ENCODE results near the gene CACNG7.
A peak's percentile ranks its signal among the peaks of the same experiment; 100 is the strongest.
"Not testable (repeated sequence)": the region's sequence is repeated elsewhere in the genome, so short reads cannot be mapped to it uniquely, and the experiment has no call there.

The CACNG7 gene

DNA sequence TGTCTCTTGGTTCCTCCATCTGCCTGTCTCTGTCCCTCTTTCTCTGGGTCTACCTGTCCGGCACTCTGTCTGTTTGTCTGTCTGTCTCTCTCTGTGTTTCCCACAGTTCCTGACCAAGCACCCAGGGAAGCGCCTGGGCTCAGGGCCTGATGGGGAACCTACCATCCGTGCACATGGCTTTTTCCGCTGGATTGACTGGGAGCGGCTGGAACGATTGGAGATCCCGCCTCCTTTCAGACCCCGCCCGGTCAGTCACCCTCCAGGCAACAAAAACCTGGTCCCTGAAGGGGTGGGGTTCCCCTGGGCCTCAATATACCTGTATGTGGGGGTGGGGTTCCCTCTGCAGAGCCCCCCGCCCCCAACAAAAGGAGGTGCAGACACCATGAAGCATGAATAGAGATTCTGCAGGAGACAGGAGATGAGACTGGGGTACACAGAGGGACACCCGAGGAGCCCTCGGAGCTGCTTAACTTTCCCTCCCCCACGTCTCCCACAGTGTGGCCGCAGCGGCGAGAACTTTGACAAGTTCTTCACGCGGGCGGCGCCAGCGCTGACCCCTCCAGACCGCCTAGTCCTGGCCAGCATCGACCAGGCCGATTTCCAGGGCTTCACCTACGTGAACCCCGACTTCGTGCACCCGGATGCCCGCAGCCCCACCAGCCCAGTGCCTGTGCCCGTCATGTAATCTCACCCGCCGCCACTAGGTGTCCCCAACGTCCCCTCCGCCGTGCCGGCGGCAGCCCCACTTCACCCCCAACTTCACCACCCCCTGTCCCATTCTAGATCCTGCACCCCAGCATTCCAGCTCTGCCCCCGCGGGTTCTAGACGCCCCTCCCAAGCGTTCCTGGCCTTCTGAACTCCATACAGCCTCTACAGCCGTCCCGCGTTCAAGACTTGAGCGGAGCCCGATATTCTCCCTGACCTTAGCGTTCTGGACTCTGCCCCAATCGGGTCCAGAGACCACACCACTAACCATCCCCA lies 2.6 kb upstream of the CACNG7 start:
- DNase-seq: no peak

DNA sequence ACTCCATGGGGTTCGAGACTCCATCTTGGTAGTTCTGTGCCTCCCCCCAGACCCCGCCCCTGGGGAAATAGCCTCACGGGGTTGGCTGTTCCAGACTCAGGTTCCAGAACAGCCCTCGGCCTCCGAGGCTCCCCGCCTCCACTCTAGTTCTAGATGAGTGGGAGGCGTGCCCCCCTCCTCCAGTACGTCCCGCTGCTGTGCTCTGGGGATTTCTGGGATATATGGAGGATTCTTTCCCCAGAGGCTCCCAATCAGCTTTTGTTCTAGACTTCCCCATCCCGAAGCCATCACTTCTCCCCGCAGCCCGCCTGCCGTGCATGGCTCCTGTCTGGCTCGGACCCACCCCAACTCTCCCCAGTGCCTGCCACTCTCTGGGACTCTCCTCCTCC lies 1.9 kb upstream of the CACNG7 start:
- DNase-seq: no peak

DNA sequence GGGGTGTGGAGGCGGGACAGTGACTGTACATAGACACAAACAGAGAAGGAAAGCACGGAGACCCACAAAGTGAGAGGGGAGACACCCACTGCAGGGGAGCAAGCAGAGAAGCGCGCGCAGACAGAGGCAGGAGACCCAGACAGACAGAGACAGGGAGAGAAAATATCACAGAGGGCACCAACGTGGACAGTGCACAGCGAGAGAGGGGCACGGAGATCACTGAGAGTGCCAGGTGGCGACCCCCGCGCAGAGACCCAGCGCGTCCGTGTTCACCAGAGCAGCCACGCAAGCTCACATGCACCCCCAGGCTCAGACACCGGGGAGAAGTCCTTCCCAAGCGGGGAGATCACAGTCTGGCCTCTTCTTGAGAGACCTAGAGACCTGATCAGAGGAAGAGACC lies 1.4 kb upstream of the CACNG7 start:
- no peak for DNase-seq

DNA sequence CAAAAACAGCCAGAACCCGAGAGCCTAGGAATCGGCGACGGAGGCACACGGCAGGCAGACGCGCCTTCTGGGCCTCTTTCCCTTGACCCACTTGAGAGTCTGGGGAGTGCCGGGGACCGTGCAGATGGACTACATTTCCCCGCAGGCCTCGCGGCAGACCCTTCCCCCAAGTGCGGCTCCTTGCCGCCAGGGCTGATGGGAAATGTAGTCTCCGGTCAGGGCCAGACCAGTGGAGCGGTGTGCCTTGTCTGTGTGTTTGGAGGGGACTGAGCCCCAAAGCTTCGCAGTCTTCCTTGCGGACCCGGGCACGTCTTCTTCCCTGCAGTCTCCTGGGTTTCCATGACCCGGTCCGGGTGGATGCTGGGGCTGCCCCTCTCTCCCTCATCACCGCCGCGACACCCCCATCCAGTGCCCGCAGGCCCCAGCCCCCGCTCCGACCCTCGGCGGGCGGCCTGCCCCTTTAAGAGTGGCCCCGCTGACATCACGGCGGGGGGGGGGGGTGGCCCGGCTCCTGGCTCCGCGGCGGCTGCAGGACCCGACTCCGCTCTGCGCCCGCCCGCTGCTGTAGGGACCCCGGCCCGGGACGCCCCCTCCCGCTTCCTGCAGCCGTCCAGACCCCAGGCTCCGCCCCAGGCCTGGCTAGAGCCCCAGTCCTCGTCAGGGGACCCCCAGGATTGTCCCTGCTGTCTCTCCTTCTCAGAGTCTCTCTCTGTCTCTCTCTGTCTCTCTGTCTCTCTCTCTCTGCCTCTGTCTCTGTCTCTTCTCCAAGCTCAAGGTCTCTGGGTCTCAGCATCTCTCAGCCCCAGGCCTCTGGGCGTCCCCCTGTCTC lies 758 bp upstream of the CACNG7 start:
- peak; percentile 49 for DNase-seq

DNA sequence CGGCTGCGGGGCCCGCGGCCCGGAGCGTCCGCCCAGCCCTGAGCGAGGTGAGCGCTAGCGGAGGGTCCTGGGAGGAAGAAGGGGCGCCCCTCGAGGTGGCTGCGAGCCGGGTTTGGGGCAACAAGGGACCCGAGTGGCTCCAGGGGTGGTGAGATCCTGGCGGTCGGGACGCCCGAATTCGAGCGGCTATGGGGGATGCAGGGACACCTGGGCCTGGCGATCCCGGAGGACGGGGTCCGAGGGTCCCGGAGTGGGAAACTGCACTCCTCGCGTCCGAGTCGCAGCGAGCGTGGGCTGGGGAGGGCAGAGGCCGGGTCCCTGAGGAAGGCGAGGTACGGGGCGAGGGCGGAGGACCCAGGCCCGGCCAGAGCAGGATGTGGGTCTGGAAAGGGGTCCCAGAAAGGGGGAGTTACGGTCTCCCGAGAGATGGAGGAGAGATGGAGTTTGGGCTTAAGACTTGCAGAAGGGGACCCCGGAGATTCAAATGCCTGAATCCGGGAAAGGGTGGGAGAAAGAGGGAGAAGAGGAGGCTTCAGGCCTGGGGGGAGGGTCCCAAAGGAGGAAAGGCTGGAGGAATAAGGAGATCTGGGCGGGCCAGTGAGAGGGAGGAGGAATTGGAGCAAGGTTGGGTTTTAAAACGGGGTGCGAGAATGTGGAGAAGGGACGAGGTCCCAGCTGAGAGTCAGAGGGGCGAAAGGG lies 542 bp downstream of the CACNG7 start:
- no peak for DNase-seq

DNA sequence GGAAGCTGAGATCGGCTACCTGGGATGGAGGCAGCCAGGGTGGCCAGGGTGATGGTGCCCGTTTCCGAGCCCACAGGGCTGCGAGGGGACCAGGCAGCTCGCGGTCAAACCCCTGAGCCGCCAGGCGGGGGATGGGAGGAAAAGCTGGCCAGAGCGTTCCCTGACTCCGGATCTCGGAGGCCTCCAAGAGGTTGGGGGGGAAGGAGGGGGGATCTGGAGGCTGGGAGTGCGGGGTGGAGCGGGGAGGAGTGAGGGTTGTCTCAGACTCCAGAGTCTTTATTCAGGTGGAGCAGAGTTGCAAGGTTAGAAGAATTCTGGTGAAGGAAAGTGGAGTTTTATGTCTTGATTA lies 1.1 kb downstream of the CACNG7 start:
- DNase-seq: no peak

DNA sequence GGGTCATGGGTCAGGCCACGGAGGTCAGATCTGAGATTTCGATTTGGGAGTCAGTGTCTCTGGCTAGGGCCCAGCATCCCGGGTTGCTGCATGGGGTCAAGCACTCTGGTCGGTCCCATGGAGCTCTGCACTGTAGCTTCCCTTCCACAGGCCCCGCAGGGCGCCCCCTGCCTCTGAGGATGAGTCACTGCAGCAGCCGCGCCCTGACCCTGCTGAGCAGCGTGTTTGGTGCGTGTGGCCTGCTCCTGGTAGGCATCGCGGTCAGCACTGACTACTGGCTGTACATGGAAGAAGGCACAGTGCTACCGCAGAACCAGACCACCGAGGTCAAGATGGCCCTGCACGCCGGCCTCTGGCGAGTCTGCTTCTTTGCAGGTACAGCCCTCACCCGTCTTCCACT lies 3.6 kb downstream of the CACNG7 start:
- DNase-seq: no peak

DNA sequence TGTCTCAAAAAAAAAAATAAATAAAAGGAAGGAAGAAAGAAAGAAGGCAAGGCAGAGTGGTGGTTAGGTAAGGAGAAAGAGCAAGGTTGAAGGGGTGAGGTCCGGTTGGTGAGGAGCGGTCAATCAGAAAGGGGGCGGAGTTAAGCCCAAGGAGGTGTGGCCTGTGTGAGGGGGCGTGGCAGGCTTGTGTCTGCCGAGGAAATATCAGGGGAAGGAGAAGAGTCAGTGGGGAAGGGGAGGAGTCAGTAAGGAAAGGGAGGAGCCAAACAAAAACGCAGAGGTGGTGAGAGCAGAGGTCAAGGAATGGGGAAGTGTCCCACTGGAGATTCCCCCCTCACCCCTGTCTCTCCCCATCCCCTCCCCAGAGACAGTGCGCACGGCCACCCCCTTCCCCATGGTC lies 5.9 kb downstream of the CACNG7 start:
- DNase-seq: no peak

DNA sequence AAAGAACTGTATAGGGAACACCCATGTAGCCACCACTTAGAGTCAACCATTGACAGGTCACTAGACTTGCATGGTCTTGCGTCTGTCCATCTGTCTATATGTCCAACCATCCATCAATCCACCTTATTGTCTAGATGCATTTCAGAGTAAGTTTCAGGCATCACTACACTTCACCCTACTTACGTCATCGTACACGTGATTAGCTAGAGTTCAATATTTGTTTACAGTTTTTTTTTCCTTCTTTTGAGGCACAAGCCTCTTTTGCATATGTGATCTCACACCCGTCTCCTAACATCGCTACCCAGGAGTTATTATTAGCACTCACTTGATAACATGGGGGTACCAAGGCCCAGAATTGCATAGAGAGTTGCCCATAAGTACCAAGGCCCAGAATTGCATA lies 6.9 kb downstream of the CACNG7 start:
- DNase-seq: no peak

DNA sequence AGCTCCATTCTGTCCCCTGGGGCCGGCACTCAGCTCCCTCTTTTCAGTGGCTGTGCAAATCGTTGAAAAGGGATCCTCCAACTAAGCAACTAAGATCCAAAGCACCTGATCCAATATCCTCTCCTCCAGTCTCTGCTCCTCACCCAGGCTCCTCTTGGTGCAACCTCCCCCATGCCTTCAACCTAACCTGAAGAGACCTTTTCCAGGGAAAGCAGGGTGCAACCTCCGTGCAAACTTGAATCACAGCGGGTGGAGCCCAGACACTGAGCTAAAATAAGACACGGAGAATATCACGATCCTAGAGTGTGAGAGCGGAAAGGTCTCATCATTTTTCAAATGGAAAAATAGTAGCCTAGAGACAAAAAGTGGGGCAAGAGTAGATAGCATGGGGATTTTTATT lies 8.3 kb downstream of the CACNG7 start:
- no peak for DNase-seq

DNA sequence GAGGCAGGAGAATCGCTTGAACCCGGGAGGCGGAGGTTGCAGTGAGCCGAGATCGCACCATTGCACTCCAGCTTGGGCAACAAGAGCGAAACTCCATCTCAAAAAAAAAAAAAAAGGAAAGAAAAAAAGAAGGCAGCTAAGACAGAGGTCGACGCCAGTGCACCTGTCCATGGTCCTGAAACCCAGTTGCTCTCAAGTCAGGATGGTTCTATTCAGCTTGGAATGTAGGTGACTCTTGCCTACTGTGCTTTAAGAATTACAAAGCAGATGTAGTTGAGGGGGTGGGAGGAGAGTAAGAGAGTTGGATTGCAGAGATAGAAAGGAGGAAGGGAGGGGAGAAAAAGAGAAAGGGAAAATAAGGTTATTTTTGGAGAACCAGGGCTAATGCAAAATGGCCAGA lies 18.7 kb downstream of the CACNG7 start:
- DNase-seq: peak; percentile 44

DNA sequence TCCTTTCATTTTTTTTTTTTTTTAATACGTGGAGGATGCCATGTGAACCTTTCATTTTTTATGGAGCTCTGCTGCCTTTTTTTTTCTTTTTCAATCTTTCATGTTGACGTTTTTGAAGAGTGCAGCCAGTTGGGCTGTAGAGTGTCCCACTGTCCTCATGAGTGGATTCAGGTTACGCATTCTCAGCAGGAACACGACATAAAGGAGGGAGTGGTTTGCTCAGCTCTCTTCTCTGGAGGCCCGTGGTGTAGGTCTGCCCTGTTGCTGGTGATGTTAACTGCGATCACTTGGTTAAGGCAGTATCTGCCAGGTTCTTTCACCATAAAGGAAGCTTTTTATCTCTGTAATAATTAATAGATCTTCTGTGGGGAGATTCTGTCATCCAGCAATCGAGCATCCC lies 27.0 kb downstream of the CACNG7 start:
- DNase-seq: no peak

DNA sequence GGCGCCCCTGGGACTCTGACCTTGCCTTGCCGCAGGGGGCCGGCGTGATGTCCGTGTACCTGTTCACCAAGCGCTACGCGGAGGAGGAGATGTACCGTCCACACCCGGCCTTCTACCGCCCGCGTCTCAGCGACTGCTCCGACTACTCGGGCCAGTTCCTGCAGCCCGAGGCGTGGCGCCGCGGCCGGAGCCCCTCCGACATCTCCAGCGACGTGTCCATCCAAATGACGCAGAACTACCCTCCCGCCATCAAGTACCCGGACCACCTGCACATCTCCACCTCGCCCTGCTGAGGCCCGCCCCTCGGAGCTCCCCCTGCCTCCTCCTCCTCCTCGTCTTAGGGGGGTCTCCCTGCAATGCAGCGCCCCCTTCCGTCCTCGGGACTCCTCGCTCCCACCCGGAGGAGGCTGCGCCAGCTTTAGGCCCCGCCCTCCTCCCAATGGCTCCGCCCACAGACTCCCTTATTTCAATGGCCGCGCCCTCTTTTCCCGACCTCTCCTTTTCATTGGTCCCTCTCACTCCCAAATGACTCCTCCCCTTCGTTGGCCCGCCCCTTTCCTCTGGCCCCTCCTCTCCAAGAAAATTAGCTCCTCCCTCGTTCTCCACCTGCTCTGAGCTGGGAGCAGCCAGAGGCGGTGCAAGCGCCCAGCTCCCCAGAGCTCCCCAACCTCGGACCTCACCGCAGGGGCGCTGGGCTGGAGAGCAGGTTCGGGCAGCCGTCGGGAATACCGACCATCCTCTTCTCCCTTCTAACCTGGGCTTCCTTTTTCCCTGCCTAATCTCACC lies 33.1 kb downstream of the CACNG7 start:
- DNase-seq: no peak

DNA sequence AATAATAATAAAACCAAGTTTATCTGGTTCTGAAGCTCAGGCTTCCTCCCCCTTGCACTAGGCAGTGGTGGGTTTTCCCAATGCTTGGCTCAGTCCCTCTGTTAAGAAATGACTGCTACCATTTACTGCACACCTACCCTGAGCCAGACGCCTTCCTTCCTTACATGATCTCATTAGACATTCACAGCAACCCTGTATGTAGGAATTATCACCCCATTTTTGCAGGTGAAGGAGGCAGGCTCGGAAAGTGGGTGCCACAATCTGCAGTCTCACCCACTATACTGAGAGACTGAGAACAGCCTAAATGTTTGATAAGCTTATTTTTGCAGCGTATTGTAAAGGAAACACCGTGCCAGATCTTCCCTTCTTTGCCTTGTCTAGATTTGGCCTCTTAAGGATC lies 35.3 kb downstream of the CACNG7 start:
- no peak for DNase-seq

DNA sequence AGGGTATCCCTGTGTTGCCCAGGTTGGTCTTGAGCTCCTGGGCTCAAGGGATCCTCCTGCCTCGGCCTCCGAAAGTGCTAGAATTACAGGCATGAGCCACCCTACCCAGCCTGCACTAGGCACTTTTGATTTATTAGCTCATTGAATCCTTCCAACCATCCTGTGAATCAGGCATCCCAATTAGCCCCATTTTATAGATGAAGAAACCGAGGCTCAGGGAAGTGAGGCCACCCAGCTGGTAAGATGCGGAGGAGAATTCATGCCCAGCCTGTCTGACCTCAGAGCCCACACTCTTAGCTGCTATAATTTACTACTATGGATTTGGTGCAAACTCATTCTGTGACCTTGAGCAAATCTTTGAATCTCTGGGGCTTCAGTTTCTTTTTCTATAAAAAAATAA lies 35.9 kb downstream of the CACNG7 start:
- no peak for DNase-seq

DNA sequence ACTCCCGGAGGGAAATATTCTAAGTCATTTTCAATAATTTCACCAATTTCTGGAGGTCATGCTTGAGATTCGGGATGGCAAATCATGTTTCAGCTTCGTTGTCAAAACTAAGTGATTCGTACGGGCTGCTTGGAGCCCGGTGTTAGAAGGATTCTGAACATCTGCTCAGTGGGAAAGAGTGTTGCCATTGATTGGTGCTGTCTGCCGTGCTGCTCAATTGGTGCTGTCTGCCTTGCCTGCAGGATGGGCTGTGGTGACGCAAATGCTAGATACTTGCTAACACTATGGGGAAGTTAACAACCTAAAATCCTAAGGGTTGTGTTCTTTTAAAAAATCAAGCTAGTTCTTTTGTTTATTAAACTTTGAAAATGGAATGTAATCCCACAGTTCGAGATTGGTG lies 36.4 kb downstream of the CACNG7 start:
- no peak for DNase-seq

DNA sequence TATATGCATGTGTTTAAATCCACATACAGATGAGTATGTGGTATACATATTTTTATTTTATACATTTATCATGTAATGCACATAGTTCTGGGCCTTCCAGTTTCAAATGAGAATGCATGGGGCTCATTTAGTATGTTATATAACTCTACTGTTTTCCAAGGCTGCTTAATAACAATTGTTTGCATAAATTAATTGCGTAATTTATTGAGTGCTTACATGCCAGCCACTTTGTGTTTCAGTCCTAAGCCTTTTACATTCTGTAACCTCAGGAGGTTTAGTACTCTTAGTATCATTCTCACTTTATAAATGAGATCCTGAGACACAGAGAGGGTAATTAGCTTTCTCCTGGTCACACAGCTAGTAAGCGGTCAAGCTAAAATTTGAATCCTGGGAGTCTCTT lies 36.9 kb downstream of the CACNG7 start:
- no peak for DNase-seq

DNA sequence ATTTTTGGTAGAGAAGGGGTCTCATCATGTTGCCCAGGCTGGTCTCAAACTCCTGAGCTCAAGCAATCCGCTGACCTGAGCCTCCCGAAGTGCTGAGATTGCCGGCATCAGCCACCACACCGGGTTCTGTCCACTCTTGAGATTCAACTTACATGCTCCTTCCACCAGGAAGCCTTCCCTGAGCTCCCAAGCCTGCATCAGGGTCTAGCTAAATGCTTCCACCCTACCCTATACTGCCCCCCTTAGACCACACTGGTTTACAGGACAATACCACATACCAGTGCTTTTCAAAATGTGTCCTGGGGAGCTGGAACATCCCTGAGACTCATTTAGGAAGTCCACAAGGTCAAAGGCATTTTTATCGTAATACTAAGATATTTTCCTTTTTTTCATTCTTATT lies 38.5 kb downstream of the CACNG7 start:
- DNase-seq: no peak

DNA sequence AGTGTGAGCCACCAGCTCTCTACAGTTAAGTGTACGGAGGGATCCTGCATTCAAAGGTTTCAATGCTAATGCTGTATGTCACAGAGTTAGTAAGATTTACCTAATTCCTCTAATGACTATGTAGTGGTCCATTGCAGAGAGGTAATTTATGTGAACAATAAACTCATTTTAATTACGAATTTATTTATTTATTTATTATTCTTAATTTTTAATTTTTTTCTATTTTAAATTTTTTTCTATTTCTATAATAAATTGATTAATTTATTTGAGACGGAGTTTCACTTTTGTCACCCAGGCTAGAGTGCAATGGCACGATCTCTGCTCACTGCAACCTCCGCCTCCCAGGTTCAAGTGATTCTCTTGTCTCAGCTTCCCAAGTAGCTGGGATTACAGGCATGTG lies 39.5 kb downstream of the CACNG7 start:
- DNase-seq: not testable (repeated sequence)

DNA sequence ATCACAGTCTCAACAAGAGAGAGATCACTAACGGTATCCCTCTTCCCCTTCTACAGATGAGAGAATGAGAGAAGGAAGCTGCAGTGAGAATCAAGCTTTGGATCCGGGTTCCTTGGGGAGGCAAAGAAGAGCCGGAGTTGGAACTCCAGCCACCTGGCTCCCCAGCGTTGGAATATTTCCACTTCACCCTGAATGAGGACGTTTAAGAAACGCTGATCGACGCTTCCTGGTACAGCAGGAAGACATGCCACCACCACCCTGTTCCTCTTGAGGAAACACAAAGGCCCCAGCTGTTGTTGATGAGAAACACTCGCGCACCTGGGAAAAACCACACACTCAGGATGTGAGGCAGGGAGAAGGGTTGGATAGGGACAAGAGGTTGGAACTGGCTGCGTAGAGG lies 42.4 kb downstream of the CACNG7 start:
- no peak for DNase-seq

DNA sequence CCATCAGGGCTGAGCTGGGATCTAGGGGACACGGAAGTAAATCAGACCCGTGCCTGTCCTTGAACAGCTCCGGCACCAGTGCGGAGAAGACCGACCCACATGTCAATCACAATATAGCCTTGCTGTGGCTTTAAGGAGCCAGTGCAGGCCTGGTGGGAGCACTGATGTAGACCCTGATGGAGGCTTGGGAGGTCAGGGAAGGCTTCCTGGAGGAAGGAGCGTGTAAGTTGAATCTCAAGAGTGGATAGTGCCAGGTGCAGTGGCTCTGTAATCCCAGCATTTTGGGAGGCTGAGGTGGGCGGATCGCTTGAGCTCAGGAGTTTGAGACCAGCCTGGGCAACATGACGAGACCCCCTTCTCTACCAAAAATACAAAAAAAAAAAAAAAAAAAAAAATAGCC lies 42.9 kb downstream of the CACNG7 start:
- DNase-seq: no peak

DNA sequence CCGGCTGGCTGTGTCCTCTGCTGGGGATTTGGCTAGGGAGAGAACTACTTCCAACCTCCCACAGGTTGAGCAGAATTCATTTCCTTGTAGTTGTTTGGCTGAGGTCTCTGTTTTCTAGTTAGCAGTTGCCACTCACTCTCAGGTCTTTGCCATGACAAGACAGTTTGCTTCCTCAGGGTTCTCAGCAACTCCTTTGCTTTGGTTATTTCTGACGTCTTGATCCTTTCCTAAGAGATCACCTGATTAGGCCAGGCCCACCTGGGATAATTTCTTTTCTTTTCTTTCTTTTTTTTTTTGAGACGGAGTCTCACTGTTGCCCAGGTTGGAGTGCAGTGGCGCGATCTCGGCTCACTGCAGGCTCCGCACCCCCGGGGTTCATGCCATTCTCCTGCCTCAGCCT lies 44.3 kb downstream of the CACNG7 start:
- no peak for DNase-seq
